ENCODE data around the gene IQSEC1.

The IQSEC1 gene

GRCh38 chr3:12869035-12869621 lies 204.1 kb downstream of the IQSEC1 start:
- H3K4me3 ChIP-seq (ENCODE audit: insufficient read depth, low read length, poor library complexity, severe bottlenecking), result no peak overlapping the region
- H3K36me3 ChIP-seq (ENCODE audit: low read length), result no peaks in the 10 kb centered on the region
- H3K9ac ChIP-seq (ENCODE audit: low read length), result no peak overlapping the region
- no peaks in the 10 kb centered on the region; the same call in 1 of the 2 replicates for H3K9me3 ChIP-seq (ENCODE audit: insufficient read depth, low read length)
- no peaks in the 10 kb centered on the region for H3K79me2 ChIP-seq (ENCODE audit: insufficient read depth, low read length)
- no peaks in the 10 kb centered on the region for H4K20me1 ChIP-seq (ENCODE audit: low read depth, low read length)
- no peaks in the 10 kb centered on the region for H3K27me3 ChIP-seq (ENCODE audit: low read length)
- no peak overlapping the region for H3K27ac ChIP-seq (ENCODE audit: low read depth, low read length)
- no peaks in the 10 kb centered on the region for H3F3A ChIP-seq (ENCODE audit: insufficient read depth)
- no peak overlapping the region for H3K4me2 ChIP-seq (ENCODE audit: low read depth, low read length, poor library complexity, severe bottlenecking)
- no peaks in the 10 kb centered on the region for H3K9me2 ChIP-seq (replicated peaks; ENCODE audit: insufficient read depth, low read length)
- TF ChIP-seq EZH2phosphoT487 (conservative IDR thresholded peaks at IDR 0.05; ENCODE audit: low read length), result no peak
- TF ChIP-seq, protein P1, sequence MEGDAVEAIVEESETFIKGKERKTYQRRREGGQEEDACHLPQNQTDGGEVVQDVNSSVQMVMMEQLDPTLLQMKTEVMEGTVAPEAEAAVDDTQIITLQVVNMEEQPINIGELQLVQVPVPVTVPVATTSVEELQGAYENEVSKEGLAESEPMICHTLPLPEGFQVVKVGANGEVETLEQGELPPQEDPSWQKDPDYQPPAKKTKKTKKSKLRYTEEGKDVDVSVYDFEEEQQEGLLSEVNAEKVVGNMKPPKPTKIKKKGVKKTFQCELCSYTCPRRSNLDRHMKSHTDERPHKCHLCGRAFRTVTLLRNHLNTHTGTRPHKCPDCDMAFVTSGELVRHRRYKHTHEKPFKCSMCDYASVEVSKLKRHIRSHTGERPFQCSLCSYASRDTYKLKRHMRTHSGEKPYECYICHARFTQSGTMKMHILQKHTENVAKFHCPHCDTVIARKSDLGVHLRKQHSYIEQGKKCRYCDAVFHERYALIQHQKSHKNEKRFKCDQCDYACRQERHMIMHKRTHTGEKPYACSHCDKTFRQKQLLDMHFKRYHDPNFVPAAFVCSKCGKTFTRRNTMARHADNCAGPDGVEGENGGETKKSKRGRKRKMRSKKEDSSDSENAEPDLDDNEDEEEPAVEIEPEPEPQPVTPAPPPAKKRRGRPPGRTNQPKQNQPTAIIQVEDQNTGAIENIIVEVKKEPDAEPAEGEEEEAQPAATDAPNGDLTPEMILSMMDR (IDR thresholded peaks at IDR 0.05; ENCODE audit: insufficient read depth, low read length, poor library complexity, severe bottlenecking), result no peak
- H2AFZ ChIP-seq (ENCODE audit: low read depth, low read length, severe bottlenecking), result no peak overlapping the region

DNA sequence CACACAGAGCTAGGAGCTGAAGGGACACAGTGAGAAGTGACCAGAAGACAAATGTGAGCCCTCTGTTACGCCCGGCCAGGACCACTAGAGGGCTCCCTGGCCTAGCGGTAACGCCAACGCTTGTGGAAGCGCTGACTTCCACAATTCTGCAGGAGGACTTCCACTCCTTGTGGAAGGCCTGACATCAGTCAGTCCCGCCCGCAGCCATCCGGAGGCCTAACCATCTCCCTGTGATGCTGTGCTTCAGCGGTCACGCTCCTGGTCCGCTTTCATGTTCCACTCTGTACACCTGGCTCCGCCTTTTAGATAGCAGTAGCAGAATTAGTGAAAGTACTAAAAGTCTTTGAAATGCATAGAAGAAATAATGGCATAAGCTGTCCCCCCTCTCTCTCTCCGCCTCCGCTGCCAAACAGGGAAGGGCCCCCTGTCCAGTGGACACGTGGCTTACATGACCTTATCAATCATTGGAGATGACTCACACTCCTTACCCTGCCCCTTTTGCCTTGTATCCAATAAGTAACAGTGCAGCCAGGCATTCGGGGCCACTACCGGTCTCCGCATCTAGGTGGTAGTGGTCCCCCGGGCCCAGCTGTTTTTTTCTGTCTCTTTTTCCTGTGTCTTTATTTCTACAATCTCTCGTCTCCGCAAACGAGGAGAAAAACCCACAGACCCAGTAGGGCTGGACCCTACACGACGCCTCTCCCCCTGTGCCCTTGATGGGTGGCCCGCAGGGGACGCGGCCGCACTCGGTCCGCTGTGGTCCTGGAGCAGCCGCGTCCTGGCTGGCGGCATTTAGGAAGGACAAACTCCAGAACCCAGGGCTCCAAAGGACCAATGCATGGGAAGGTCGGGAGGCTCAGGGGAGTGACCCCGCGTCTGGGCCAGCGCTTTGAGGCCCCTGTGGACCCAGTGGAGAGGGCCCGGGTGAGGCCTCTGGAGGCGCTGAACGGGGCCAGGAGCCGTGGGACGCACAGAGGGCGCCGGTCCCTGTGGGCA lies 204.9 kb downstream of the IQSEC1 start:
- Histone ChIP-seq H2AFZ (ENCODE audit: low read depth, low read length, severe bottlenecking) (no peak overlapping the region), H3K9ac (ENCODE audit: low read length) (no peak overlapping the region), H3K4me2 (ENCODE audit: low read depth, low read length, poor library complexity, severe bottlenecking) (no peak overlapping the region), H4K20me1 (ENCODE audit: low read depth, low read length) (no peaks in the 10 kb centered on the region), H3K9me3 (ENCODE audit: insufficient read depth, low read length) (no peaks in the 10 kb centered on the region; the same call in 1 of the 2 replicates), H3K4me3 (ENCODE audit: insufficient read depth, low read length, poor library complexity, severe bottlenecking) (no peak overlapping the region), H3K27ac (ENCODE audit: low read depth, low read length) (no peak overlapping the region), H3K9me2 (replicated peaks; ENCODE audit: insufficient read depth, low read length) (no peaks in the 10 kb centered on the region), H3F3A (ENCODE audit: insufficient read depth) (no peaks in the 10 kb centered on the region), H3K79me2 (ENCODE audit: insufficient read depth, low read length) (no peaks in the 10 kb centered on the region), H3K36me3 (ENCODE audit: low read length) (no peaks in the 10 kb centered on the region), H3K27me3 (ENCODE audit: low read length) (no peaks in the 10 kb centered on the region)
- no peak for TF ChIP-seq EZH2phosphoT487 (conservative IDR thresholded peaks at IDR 0.05; ENCODE audit: low read length)
- TF ChIP-seq, protein P1 (IDR thresholded peaks at IDR 0.05; ENCODE audit: insufficient read depth, low read length, poor library complexity, severe bottlenecking), result peak; percentile 68

GRCh38 chr3:12866836-12867235 lies 206.4 kb downstream of the IQSEC1 start:
- Histone ChIP-seq H4K20me1 (ENCODE audit: low read depth, low read length) (no peaks in the 10 kb centered on the region), H3K9ac (ENCODE audit: low read length) (no peak overlapping the region), H2AFZ (ENCODE audit: low read depth, low read length, severe bottlenecking) (no peak overlapping the region), H3K4me3 (ENCODE audit: insufficient read depth, low read length, poor library complexity, severe bottlenecking) (no peak overlapping the region), H3K9me2 (replicated peaks; ENCODE audit: insufficient read depth, low read length) (no peaks in the 10 kb centered on the region), H3K79me2 (ENCODE audit: insufficient read depth, low read length) (no peaks in the 10 kb centered on the region), H3K27me3 (ENCODE audit: low read length) (no peaks in the 10 kb centered on the region), H3F3A (ENCODE audit: insufficient read depth) (no peaks in the 10 kb centered on the region), H3K4me2 (ENCODE audit: low read depth, low read length, poor library complexity, severe bottlenecking) (no peak overlapping the region), H3K36me3 (ENCODE audit: low read length) (no peaks in the 10 kb centered on the region), H3K9me3 (ENCODE audit: insufficient read depth, low read length) (no peaks in the 10 kb centered on the region; the same call in 1 of the 2 replicates), H3K27ac (ENCODE audit: low read depth, low read length) (no peak overlapping the region)
- TF ChIP-seq, protein P1 (IDR thresholded peaks at IDR 0.05; ENCODE audit: insufficient read depth, low read length, poor library complexity, severe bottlenecking), result no peak
- no peak for TF ChIP-seq EZH2phosphoT487 (conservative IDR thresholded peaks at IDR 0.05; ENCODE audit: low read length)
